ENCODE measurements around the gene KCNK10. TPM values are rescaled to one million over a fixed set of nuclear protein-coding genes. Genes with fewer than 3 reads are reported as not detected.

The KCNK10 gene
- total and polyA plus RNA-seq, 2 donors (not counting 1 experiment from before 2014, with no cell fraction given): 0.20 TPM; not detected in 1

DNA sequence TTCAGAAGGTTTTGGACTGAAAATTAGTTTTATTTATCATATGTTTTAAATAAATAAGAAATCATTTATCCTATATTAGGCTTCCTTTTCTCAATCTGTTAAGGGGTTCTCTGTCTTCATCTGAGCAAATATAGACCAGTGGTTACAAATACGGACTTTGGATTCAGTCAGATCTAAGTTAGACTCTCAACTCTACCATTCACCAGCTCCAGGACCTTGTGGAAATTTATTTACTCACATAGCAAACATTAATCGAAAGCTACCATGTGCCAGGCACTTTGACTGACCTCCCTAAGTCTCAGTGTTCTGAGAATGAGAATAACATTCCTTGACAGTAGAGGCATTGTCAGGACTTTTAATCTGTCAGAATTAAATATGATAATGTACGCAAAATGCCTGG is 22.3 kb downstream of the KCNK10 start:
- ATAC-seq (ENCODE audit: low read depth): no peak
- CTCF ChIA-PET: no interaction called here
- H2AFZ ChIP-seq (ENCODE audit: insufficient read depth, low read depth, low read length, poor library complexity, severe bottlenecking): no peak overlapping the region

DNA sequence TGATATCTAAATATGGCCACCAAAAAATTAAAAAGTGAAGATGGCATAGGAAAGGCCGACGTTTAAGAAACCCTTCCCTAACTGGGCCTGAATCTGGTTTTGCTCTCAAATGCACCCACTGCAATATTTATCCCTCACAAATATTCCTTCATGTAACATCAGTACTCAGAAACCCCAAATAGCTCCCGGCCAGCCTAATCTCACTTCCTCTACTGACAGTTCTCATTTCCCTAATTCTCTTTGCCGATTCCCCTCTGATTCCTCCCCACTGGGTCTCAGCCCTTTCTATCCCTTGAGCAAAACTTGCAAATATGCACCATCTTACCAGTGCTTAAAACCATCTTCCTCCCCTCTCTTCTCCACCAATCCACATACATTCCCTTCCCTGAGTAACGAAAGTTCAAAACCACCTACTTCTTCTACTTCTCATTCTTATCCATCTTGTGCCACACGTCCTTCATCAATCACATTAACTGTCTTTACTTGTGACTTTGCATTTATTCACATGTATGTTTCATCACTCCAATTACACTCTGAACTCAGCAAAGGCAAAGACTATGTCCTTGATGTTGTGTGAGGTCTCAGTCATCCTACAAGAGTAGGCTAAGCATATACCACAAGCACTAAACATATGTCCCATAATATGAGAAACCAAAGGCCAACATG is 23.1 kb downstream of the KCNK10 start:
- Histone ChIP-seq H2AFZ (ENCODE audit: insufficient read depth, low read depth, low read length, poor library complexity, severe bottlenecking) (no peak overlapping the region), H3K9ac (ENCODE audit: low read length) (no peak overlapping the region), H3K27ac (ENCODE audit: low read length in 2 of 2) (no peak overlapping the region), H3K4me1 (ENCODE audit: control insufficient read depth in 2 of 2, insufficient read depth in 2 of 2, low read length in 2 of 2) (peaks cover 8% of the 10 kb centered on the region in 2 donors), H4K20me1 (ENCODE audit: control insufficient read depth, insufficient read depth, low read length, poor library complexity, severe bottlenecking) (no peaks in the 10 kb centered on the region), H3K9me3 (ENCODE audit: control extremely low read depth in 1 of 3, control insufficient read depth in 2 of 3, insufficient read depth in 1 of 3, low read length in 2 of 3) (no peaks in the 10 kb centered on the region), H3K27me3 (replicated peaks in 1 of 4; ENCODE audit: control extremely low read depth in 1 of 4, control insufficient read depth in 3 of 4, insufficient read depth in 4 of 4, low read length in 3 of 4) (no peaks in the 10 kb centered on the region), H3K79me2 (ENCODE audit: control insufficient read depth, insufficient read depth, low read length) (no peaks in the 10 kb centered on the region), H3K4me2 (replicated peaks; ENCODE audit: low read depth, low read length, poor library complexity, severe bottlenecking) (no peak overlapping the region), H3K36me3 (replicated peaks in 1 of 2; ENCODE audit: control extremely low read depth in 1 of 2, control insufficient read depth in 1 of 2, extremely low read depth in 1 of 2, insufficient read depth in 2 of 2, low read length in 1 of 2) (no peaks in the 10 kb centered on the region), H3K4me3 (ENCODE audit: control extremely low read depth in 1 of 5, extremely low read depth in 1 of 5, insufficient read depth in 1 of 5, low read depth in 2 of 5, low read length in 4 of 5) (no peak overlapping the region)
- Mint-ChIP-seq H3K4me1 (peaks cover 14% of the 10 kb centered on the region), H3K9me3 (ENCODE audit: insufficient read depth) (no peaks in the 10 kb centered on the region), H3K27me3 (peaks cover 30% of the 10 kb centered on the region), H3K4me3 (peak overlapping the region; percentile 0), H3K27ac (peak overlapping the region; percentile 4)
- WGBS (ENCODE audit: insufficient coverage): 13% methylated on average over 5 of the region's 6 CpGs
- ChIA-PET POLR2A (no interaction called here), CTCF (interaction anchor here (1.0 kb wide), 1 partner anchor 355 kb away, joined by 3 read pairs; no protein-coding TSS in a partner anchor)
- peak; percentile 43 for ATAC-seq (ENCODE audit: low read depth)
- DNase-seq: peak; percentile 48
- no peak for TF ChIP-seq EZH2 (IDR thresholded peaks at IDR 0.05; ENCODE audit: borderline replicate concordance, insufficient read depth, low read depth, low read length, poor library complexity, severe bottlenecking)
- TF ChIP-seq, protein P1, sequence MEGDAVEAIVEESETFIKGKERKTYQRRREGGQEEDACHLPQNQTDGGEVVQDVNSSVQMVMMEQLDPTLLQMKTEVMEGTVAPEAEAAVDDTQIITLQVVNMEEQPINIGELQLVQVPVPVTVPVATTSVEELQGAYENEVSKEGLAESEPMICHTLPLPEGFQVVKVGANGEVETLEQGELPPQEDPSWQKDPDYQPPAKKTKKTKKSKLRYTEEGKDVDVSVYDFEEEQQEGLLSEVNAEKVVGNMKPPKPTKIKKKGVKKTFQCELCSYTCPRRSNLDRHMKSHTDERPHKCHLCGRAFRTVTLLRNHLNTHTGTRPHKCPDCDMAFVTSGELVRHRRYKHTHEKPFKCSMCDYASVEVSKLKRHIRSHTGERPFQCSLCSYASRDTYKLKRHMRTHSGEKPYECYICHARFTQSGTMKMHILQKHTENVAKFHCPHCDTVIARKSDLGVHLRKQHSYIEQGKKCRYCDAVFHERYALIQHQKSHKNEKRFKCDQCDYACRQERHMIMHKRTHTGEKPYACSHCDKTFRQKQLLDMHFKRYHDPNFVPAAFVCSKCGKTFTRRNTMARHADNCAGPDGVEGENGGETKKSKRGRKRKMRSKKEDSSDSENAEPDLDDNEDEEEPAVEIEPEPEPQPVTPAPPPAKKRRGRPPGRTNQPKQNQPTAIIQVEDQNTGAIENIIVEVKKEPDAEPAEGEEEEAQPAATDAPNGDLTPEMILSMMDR (IDR thresholded peaks at IDR 0.05): no peak
- intact Hi-C loops (cut with micrococcal nuclease): no loop called here

More for the DNA sequence above, 22.3 kb downstream of the KCNK10 start:
- Histone ChIP-seq H3K9me3 (ENCODE audit: control extremely low read depth in 1 of 3, control insufficient read depth in 2 of 3, insufficient read depth in 1 of 3, low read length in 2 of 3) (no peaks in the 10 kb centered on the region), H4K20me1 (ENCODE audit: control insufficient read depth, insufficient read depth, low read length, poor library complexity, severe bottlenecking) (no peaks in the 10 kb centered on the region), H3K79me2 (ENCODE audit: control insufficient read depth, insufficient read depth, low read length) (no peaks in the 10 kb centered on the region), H3K4me1 (ENCODE audit: control insufficient read depth in 2 of 2, insufficient read depth in 2 of 2, low read length in 2 of 2) (peaks cover 8% of the 10 kb centered on the region in 2 donors), H3K4me2 (replicated peaks; ENCODE audit: low read depth, low read length, poor library complexity, severe bottlenecking) (no peak overlapping the region), H3K27me3 (replicated peaks in 1 of 4; ENCODE audit: control extremely low read depth in 1 of 4, control insufficient read depth in 3 of 4, insufficient read depth in 4 of 4, low read length in 3 of 4) (no peaks in the 10 kb centered on the region), H3K36me3 (replicated peaks in 1 of 2; ENCODE audit: control extremely low read depth in 1 of 2, control insufficient read depth in 1 of 2, extremely low read depth in 1 of 2, insufficient read depth in 2 of 2, low read length in 1 of 2) (no peaks in the 10 kb centered on the region), H3K9ac (ENCODE audit: low read length) (no peak overlapping the region), H3K4me3 (ENCODE audit: control extremely low read depth in 1 of 5, extremely low read depth in 1 of 5, insufficient read depth in 1 of 5, low read depth in 2 of 5, low read length in 4 of 5) (no peak overlapping the region), H3K27ac (ENCODE audit: low read length in 2 of 2) (no peak overlapping the region)
- peaks cover 14% of the 10 kb centered on the region for H3K4me1 Mint-ChIP-seq
- H3K4me3 Mint-ChIP-seq: no peak overlapping the region
- H3K27me3 Mint-ChIP-seq: peaks cover 30% of the 10 kb centered on the region
- H3K9me3 Mint-ChIP-seq (ENCODE audit: insufficient read depth): no peaks in the 10 kb centered on the region
- H3K27ac Mint-ChIP-seq: no peak overlapping the region
- no peak for TF ChIP-seq EZH2 (IDR thresholded peaks at IDR 0.05; ENCODE audit: borderline replicate concordance, insufficient read depth, low read depth, low read length, poor library complexity, severe bottlenecking)
- TF ChIP-seq, protein P1 (IDR thresholded peaks at IDR 0.05): no peak
- intact Hi-C loops (cut with micrococcal nuclease): no loop called here
- 100% methylated on average over 1 of the region's 3 CpGs for WGBS (ENCODE audit: insufficient coverage)
- DNase-seq: no peak
- POLR2A ChIA-PET: no interaction called here
